ENCODE measurements around the gene CLIC3.

Gene CLIC3

DNA sequence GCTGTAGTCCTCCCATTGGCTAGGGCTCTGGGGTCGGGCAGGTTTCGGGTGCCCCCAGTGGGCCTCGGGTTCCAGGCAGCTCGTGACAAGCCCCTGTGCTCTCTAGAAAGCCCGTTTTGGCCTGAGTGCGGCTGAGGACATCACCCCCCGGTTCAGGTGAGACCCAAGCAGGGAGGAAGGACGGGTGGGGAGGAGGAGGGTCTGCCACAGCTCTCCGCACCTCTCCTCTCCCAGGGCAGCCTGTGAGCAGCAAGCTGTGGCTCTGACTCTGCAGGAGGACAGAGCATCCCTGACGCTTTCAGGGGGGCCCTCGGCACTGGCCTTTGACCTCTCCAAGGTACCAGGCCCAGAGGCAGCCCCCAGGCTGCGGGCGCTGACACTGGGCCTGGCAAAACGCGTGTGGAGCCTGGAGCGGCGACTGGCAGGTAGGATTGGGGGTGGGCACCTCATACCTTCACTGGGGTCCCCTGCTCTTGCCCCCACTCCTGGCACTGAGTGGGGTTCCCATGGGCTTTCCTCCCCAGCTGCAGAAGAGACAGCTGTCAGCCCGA, 3.5 kb downstream of the CLIC3 start:
- H3K9me3 Mint-ChIP-seq = no peaks in the 10 kb centered on the region
- peaks cover 7% of the 10 kb centered on the region for H3K36me3 Mint-ChIP-seq (ENCODE audit: low read depth)
- H3K27me3 Mint-ChIP-seq (ENCODE audit: low read depth) = peaks cover 21% of the 10 kb centered on the region
- H3K4me3 Mint-ChIP-seq = peak overlapping the region; percentile 86
- H3K27ac Mint-ChIP-seq = peak overlapping the region; percentile 82
- DNase-seq (ENCODE audit: low spot score) = no peak
- peaks cover 19% of the 10 kb centered on the region for H3K4me1 Mint-ChIP-seq (ENCODE audit: low read depth)

DNA sequence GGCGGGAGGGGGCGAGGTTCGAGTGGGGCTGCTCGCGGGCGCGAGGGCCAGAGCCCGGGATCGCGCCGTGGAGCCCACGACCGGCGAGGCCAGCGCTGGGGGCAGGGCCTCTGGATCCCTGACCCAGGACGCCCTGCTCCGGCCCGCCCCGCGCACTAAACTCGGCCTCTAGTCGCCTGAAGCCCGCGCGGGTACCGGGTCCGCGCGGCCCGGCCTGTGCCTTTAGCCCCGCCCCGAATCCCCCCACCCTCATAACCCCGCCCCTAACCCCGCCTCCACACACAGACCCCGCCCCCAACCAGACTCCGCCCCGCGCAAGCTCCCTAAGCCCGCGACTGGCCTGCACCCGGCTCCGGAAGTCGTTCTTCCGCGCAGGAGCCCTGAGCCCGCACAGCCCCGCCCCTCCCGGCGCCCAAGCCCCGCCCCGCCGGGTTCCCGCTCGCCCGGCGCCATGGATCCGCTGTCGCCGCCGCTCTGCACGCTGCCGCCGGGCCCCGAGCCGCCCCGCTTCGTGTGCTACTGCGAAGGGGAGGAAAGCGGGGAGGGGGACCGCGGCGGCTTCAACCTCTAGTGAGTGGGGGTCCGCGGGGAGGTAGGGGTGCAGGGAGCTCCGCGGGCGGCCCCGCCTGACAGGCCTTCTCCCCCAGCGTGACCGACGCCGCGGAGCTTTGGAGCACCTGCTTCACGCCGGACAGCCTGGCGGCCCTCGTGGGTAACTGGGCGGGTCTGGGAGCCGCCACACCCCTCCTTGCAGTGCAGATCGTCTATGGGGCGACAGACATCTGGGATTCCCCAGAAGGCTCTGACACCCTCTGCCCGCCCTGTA, 4.2 kb downstream of the CLIC3 start, which contains the start of gene PAXX:
Gene PAXX, plus strand, starts transcription at position 430 of the 826 bp plus-strand sequence. Its CDS starts 22 bp downstream, at position 452.
- H3K27me3 Mint-ChIP-seq (ENCODE audit: low read depth) = peaks cover 22% of the 10 kb centered on the region
- H3K4me3 Mint-ChIP-seq = peak within 1 kb of the TSS; percentile 86
- peak; percentile 94 for DNase-seq (ENCODE audit: low spot score)
- no peaks in the 10 kb centered on the region for H3K9me3 Mint-ChIP-seq
- peaks cover 15% of the 10 kb centered on the region for H3K4me1 Mint-ChIP-seq (ENCODE audit: low read depth)
- H3K27ac Mint-ChIP-seq = peak within 1 kb of the TSS; percentile 82
- peaks cover 7% of the 10 kb centered on the region for H3K36me3 Mint-ChIP-seq (ENCODE audit: low read depth)

GRCh38 chr9:136990242-136990911, 6.0 kb downstream of the CLIC3 start:
- Mint-ChIP-seq H3K4me3 (peak overlapping the region; percentile 80), H3K9me3 (no peaks in the 10 kb centered on the region), H3K27ac (no peak overlapping the region), H3K36me3 (ENCODE audit: low read depth) (peaks cover 7% of the 10 kb centered on the region), H3K4me1 (ENCODE audit: low read depth) (peaks cover 12% of the 10 kb centered on the region), H3K27me3 (ENCODE audit: low read depth) (peaks cover 30% of the 10 kb centered on the region)
- DNase-seq (ENCODE audit: low spot score) = no peak

- H3K36me3 Mint-ChIP-seq (ENCODE audit: low read depth) = peaks cover 5% of the 10 kb centered on the region
- H3K4me1 Mint-ChIP-seq (ENCODE audit: low read depth) = peaks cover 11% of the 10 kb centered on the region
- H3K27me3 Mint-ChIP-seq (ENCODE audit: low read depth) = peaks cover 37% of the 10 kb centered on the region
- H3K9me3 Mint-ChIP-seq = no peaks in the 10 kb centered on the region
- H3K27ac Mint-ChIP-seq = no peak overlapping the region
- DNase-seq (ENCODE audit: low spot score) = no peak
- no peak overlapping the region for H3K4me3 Mint-ChIP-seq
Measured at GRCh38 chr9:136988872-136989271, 7.5 kb downstream of the CLIC3 start.

DNA sequence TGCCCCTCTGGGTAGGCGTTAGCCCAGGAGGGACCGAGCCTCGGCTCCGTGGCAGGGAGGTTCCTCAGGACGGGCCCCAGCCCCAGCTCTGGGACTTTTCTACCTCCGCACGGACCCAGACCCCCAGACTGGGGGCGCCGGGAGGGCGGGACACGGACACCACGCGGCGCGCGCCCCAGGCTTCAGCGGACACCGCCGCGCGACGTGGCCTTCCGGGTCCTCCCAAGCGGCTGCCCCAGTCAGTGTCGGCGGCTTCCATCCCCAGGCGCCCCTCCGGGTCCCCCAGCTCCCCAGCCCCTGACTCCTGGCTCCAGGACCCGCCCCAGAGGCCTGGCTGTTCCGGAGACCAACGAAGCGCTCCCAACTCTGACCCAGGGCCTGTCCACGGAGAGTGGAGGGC, 10.5 kb downstream of the CLIC3 start:
- Mint-ChIP-seq H3K4me1 (ENCODE audit: low read depth) (no peaks in the 10 kb centered on the region), H3K27ac (no peak overlapping the region), H3K9me3 (no peaks in the 10 kb centered on the region), H3K36me3 (ENCODE audit: low read depth) (no peaks in the 10 kb centered on the region), H3K27me3 (ENCODE audit: low read depth) (peaks cover 43% of the 10 kb centered on the region), H3K4me3 (no peak overlapping the region)
- DNase-seq (ENCODE audit: low spot score) = no peak

GRCh38 chr9:136985027-136985602, 11.3 kb downstream of the CLIC3 start:
- Mint-ChIP-seq H3K4me3 (no peak overlapping the region), H3K36me3 (ENCODE audit: low read depth) (no peaks in the 10 kb centered on the region), H3K27ac (no peak overlapping the region), H3K27me3 (ENCODE audit: low read depth) (peaks cover 38% of the 10 kb centered on the region), H3K9me3 (no peaks in the 10 kb centered on the region), H3K4me1 (ENCODE audit: low read depth) (no peaks in the 10 kb centered on the region)
- DNase-seq (ENCODE audit: low spot score) = no peak

- DNase-seq (ENCODE audit: low spot score) = no peak
- Mint-ChIP-seq H3K36me3 (ENCODE audit: low read depth) (no peaks in the 10 kb centered on the region), H3K4me1 (ENCODE audit: low read depth) (no peaks in the 10 kb centered on the region), H3K27ac (no peak overlapping the region), H3K27me3 (ENCODE audit: low read depth) (peaks cover 34% of the 10 kb centered on the region), H3K4me3 (no peak overlapping the region), H3K9me3 (no peaks in the 10 kb centered on the region)
Measured at GRCh38 chr9:136984464-136985026, 11.8 kb downstream of the CLIC3 start.

GRCh38 chr9:136983656-136984314, 12.6 kb downstream of the CLIC3 start:
- Mint-ChIP-seq H3K4me3 (no peak overlapping the region), H3K9me3 (no peaks in the 10 kb centered on the region), H3K27ac (no peak overlapping the region), H3K36me3 (ENCODE audit: low read depth) (no peaks in the 10 kb centered on the region), H3K27me3 (ENCODE audit: low read depth) (peaks cover 30% of the 10 kb centered on the region), H3K4me1 (ENCODE audit: low read depth) (no peaks in the 10 kb centered on the region)
- DNase-seq (ENCODE audit: low spot score) = no peak

- Mint-ChIP-seq H3K27me3 (ENCODE audit: low read depth) (peaks cover 27% of the 10 kb centered on the region), H3K36me3 (ENCODE audit: low read depth) (no peaks in the 10 kb centered on the region)
Measured at GRCh38 chr9:136983167-136983566, 13.2 kb downstream of the CLIC3 start.

GRCh38 chr9:136982232-136983051, 13.9 kb downstream of the CLIC3 start, which contains the start of gene LCNL1:
TSS of gene LCNL1 (plus strand) at chr9:136982993. CDS start at chr9:136983587, 594 bp downstream.
- Mint-ChIP-seq H3K9me3 (no peaks in the 10 kb centered on the region), H3K4me1 (ENCODE audit: low read depth) (no peaks in the 10 kb centered on the region), H3K27ac (no peak within 1 kb of the TSS), H3K27me3 (ENCODE audit: low read depth) (peaks cover 22% of the 10 kb centered on the region), H3K4me3 (no peak within 1 kb of the TSS), H3K36me3 (ENCODE audit: low read depth) (no peaks in the 10 kb centered on the region)
- no peak for DNase-seq (ENCODE audit: low spot score)

More at GRCh38 chr9:136983167-136983566, 13.2 kb downstream of the CLIC3 start:
- DNase-seq (ENCODE audit: low spot score) = no peak
- Mint-ChIP-seq H3K4me1 (ENCODE audit: low read depth) (no peaks in the 10 kb centered on the region), H3K9me3 (no peaks in the 10 kb centered on the region), H3K27ac (no peak overlapping the region), H3K4me3 (no peak overlapping the region)

- Mint-ChIP-seq H3K36me3 (ENCODE audit: low read depth) (no peaks in the 10 kb centered on the region), H3K4me1 (ENCODE audit: low read depth) (no peaks in the 10 kb centered on the region), H3K9me3 (no peaks in the 10 kb centered on the region), H3K27ac (no peak overlapping the region), H3K4me3 (no peak overlapping the region), H3K27me3 (ENCODE audit: low read depth) (peaks cover 18% of the 10 kb centered on the region)
- DNase-seq (ENCODE audit: low spot score) = no peak
Measured at GRCh38 chr9:136981588-136982231, 14.7 kb downstream of the CLIC3 start.

DNA sequence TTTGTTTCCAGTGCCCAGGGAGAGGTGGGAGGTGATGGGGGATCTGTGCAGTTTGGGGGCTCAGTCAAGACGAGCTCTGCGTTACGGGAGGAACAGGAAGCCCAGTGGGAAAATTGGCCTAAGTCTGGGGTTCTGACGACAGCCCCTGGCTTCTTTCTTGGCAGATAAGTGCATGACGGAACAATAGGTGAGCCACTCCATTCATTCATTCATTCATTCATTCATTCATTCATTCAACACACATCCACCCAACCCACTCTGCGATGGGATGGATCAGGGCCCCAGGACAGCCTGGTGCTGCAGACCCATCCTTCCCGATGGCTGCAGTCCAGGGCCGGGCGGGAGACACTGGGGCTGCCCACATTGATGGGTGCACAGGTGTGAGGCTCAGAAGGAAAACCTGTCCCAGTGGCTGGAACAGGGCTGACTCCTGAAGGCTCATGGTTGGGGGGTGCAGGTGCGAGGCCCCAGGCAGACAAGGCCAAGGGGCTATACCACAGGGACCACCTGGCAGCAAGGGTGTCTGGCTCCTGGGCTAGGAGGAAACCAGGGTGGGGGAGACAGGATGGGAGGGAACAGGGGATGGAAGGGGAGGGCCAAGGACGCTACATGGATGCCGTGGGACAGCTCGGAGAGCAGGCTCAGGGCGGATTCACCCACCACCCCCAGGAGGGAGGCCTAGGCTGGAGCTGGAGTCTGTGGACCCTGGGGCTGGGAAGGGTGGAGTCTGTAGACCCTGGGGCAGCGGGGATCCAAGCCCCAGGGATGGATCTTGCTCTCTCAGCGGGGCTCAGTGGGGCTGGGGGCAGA, 15.5 kb downstream of the CLIC3 start:
- H3K4me1 Mint-ChIP-seq (ENCODE audit: low read depth) = no peaks in the 10 kb centered on the region
- H3K27ac Mint-ChIP-seq = no peak overlapping the region
- H3K27me3 Mint-ChIP-seq (ENCODE audit: low read depth) = peaks cover 13% of the 10 kb centered on the region
- H3K4me3 Mint-ChIP-seq = no peak overlapping the region
- DNase-seq (ENCODE audit: low spot score) = no peak
- H3K9me3 Mint-ChIP-seq = no peaks in the 10 kb centered on the region
- H3K36me3 Mint-ChIP-seq (ENCODE audit: low read depth) = no peaks in the 10 kb centered on the region
